ENCODE data around the gene HCN3.

DNA sequence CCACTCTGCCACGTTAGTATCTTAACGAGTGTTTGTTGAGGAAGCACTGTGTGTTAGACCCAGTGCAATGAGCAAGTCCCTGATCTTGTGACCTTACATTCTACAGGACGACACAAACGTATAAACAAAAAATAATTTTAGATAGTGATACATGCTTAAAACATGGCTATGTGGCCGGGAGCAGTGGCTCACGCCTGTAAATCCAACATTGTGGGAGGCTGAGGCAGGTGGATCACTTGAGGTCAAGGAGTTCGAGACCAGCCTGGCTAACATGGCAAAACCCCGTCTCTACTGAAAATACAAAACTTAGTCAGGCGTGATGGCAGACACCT lies 49.2 kb upstream of the HCN3 start:
- TF ChIP-seq, protein P1, sequence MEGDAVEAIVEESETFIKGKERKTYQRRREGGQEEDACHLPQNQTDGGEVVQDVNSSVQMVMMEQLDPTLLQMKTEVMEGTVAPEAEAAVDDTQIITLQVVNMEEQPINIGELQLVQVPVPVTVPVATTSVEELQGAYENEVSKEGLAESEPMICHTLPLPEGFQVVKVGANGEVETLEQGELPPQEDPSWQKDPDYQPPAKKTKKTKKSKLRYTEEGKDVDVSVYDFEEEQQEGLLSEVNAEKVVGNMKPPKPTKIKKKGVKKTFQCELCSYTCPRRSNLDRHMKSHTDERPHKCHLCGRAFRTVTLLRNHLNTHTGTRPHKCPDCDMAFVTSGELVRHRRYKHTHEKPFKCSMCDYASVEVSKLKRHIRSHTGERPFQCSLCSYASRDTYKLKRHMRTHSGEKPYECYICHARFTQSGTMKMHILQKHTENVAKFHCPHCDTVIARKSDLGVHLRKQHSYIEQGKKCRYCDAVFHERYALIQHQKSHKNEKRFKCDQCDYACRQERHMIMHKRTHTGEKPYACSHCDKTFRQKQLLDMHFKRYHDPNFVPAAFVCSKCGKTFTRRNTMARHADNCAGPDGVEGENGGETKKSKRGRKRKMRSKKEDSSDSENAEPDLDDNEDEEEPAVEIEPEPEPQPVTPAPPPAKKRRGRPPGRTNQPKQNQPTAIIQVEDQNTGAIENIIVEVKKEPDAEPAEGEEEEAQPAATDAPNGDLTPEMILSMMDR (IDR thresholded peaks at IDR 0.05): peak; percentile 0
- TF ChIP-seq EZH2 (IDR thresholded peaks at IDR 0.05) (no peak), EZH2phosphoT487 (IDR thresholded peaks at IDR 0.05) (no peak)
